ENCODE results near the gene SHROOM1.

SHROOM1 gene

DNA sequence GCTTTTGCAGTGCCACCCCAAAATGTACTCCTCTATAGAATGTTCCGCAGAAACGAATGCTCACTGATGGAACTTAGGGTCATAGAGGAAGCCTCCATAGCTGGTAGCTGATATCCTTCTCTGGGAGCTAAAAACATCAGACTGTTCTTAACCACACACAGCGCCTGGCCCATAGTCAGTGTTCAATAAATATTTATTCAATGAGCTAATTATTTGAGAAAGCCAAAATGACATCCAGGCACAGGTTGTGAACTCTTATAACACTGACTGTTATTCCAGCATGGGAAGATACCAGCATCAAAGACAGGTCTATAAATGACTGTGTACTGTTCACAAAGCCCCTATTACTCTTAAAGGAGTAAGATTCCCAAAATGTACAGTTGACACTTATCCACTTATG is 22.9 kb upstream of the SHROOM1 start:
- in situ Hi-C loops (cut with MboI; ENCODE audit: low sequenced_read_pairs): no loop called here

DNA sequence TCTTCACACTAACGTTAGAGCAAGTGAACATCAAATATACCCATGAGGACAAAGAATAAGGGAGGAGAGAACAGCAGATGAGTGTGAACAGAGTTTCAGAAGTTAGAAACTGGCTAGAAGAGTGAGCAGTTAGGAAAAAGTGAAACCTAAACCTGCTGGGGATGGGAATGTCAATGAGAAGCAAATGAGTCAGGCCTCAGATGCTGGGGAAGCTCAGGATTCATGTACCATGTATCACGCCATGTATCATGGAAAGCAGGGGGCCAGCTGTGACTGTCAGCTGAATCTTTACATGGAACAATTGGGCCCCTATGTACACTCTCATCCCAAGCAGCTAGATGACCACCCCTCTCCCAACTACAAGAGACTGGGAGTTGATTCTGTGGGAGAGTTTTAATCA is 19.6 kb upstream of the SHROOM1 start:
- in situ Hi-C loops (cut with MboI; ENCODE audit: low sequenced_read_pairs): no loop called here

DNA sequence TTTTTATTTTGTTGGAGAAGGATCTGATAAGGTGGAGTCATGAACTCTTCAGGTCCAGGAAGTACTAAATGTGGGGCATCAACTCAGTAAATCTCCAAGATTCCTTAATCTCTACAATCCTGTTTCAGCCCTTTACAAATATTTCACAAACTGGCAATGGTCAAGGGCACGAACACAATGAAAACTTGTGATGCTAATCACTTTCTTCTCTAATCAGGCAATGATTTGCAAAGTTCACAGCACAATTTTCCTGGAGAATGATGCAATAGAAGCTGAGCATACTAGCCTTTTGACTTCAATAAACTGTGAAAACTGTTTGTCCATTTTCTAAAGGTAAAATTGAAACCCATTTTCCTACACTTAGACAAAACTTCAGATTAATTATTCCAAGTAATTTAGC is 18.9 kb upstream of the SHROOM1 start:
- in situ Hi-C loops (cut with MboI; ENCODE audit: low sequenced_read_pairs): loop anchor here (25.0 kb wide), 1 partner anchor 462 kb away; no protein-coding TSS in a partner anchor

DNA sequence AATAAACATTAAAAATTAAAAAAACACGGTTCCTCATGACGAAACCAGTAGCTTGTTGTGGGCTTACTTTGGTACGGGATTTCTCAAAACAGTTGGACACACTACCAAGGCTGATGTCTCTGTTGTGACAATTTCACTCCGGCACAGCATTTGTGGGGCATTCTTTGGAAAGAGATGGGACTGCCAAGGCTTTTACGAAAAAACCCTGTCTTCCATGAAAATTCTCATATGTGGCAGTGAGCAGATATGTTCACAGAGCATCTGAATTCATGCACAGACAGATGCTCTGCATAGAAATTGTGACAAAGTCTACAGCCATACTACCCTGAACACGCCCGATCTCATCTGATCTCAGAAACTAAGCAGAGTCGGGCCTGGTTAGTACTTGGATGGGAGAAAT is 17.8 kb upstream of the SHROOM1 start:
- in situ Hi-C loops (cut with MboI; ENCODE audit: low sequenced_read_pairs): loop anchor here (25.0 kb wide), 1 partner anchor 461 kb away; no protein-coding TSS in a partner anchor

DNA sequence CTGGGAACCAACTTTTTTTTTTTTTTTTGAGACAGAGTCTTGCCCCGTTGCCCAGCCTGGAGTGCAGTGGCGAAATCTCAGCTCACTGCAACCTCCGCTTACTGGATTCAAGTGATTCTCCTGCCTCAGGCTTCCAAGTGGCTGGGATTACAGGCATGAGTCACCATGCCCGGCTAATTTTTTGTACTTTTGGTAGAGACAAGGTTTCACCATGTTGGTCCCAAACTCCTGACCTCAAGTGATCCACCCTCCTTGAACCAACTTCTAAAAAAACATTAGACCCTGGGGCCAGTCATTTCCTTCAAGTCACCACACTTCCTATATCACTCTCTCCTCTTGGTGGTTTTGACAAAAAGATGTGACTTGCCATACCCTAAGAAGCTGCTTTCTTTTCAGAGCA is 10.9 kb upstream of the SHROOM1 start:
- in situ Hi-C loops (cut with MboI; ENCODE audit: low sequenced_read_pairs): loop anchor here (25.0 kb wide), 1 partner anchor 454 kb away; no protein-coding TSS in a partner anchor

DNA sequence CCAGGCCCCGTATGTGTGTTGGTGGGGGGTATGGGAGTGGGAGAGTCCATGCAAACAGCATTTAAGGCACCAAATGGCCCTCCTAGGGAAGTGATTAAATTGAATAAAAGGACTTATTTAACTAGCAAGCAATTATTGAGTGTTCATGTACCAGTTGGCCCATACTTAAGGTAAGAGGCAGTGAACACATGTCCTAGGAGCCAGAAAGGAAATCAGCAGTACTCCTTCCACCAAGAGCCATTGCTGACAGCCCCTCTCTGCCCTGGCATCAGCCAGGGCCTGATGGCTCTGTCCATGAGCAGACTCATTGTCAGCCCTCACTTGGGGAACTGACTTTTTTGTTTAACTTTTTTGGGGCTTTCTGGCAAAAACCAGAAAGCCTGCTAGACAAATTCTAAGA is 10.4 kb upstream of the SHROOM1 start:
- in situ Hi-C loops (cut with MboI; ENCODE audit: low sequenced_read_pairs): loop anchor here (25.0 kb wide), 1 partner anchor 454 kb away; no protein-coding TSS in a partner anchor

DNA sequence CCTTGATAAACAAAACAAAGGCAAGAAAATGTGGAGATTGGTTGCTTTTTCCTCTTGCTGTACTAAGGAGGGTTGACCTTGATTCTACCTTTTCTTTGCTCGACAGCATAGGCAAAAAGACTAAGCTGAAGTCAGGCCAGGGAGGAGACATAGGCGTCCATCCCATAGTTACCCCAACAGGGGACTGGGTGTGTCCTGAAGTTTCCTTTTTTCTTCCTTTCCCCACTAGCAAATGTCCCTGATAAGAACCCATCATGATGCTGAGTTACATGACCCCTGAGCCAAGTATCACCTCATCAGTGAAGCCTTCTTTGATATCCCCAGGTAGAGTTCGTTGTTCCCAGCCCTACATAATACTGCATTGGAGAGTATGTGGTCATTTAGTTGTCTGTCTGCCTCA is 9.9 kb upstream of the SHROOM1 start:
- in situ Hi-C loops (cut with MboI; ENCODE audit: low sequenced_read_pairs): loop anchor here (25.0 kb wide), 1 partner anchor 453 kb away; no protein-coding TSS in a partner anchor

DNA sequence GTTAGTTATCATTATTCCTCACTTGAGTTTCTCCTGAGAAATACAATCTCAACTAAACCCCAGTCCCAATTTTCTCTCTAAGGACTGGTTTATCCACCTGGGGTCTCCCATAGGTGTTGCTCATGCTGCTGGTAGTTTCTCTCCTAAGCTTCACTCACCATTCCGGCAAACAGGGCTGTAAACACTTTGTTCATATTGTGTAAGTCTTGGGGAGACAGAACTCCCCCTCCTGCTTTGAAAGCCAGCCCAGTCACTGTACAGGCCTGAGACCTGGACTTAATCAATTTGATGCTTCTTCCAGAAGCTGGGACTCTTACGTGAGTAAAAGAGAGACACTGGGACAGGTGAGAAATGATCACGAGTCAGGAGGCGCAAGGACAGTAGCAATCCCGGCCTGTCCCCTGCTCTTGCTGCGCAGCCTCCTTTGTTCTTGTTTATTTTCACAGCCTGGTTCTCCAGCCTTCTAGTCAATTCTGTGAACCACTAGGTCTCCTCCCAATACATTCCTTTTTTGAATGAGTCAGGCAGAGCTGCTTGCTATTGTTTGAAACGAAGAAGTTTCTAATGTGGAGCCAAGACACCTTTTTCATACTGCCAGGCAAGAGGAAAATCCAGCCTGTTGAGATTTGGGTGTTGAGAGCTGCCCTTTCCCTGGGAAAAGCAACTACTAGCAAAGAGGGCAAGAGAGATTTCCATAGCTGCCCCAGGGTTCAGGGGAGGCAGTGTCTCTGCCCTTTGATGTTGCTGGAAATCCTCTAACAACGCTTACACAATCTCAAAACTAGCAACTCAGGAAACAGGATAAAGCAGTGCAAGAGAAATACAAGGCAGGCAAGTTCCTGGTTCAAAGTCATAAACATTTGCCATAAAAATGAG is 9.2 kb upstream of the SHROOM1 start:
- in situ Hi-C loops (cut with MboI; ENCODE audit: low sequenced_read_pairs): loop anchor here (25.0 kb wide), 1 partner anchor 452 kb away; no protein-coding TSS in a partner anchor

DNA sequence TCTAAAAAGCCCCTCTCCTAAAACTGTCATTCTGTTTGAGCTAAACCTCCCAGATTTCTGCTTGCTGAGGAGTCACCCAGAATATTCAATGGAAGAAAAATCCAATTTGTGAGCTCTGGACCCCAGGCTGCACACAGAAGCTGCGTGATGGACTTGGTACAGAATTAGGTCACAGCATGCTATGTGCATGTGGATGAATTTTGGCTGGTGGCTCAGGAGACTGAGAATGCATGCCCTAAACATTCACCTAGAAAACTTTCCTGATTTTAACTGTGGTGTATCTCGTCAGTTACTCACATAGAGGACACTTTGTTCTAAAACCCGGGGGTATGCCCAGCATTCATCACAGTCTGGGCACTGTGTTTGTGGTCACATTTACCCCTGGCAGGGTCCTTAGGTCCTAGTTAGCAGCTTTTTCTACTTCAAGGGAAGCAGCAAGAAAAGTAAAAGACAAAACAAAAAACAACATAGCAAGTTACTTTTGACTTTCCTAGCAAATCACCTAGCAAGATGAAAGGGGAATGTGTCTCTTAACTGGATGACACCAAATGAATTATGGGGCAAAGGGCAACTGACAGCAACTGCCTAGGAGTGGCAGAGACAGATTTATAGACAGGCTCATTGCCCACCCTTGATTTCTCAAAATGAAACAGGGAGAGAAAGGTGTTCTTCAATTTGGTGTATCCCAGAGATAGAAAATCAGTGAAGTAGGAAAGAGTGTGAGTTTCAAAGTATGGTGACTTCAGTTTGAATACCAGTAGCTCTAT is 8.3 kb upstream of the SHROOM1 start:
- in situ Hi-C loops (cut with MboI; ENCODE audit: low sequenced_read_pairs): loop anchor here (25.0 kb wide), 1 partner anchor 451 kb away; no protein-coding TSS in a partner anchor

DNA sequence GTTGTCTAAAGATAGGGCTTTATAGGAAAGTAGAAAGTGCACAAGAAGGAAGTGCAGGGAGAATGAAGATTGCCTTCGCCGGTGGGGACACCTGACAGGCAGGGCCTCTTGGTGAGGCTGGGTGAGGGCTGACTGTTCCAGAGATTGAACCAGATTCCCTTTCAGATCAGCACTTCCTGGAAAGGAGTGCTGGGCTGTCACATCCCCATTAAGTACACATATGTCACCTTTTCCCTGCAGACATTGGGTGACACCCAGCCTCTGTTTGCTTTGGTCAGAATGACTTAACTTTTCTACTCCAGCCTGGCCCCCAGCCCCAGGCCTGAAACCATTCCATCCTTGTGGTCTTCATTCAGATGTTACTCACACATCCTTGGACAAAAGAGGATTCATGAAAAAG is 7.4 kb upstream of the SHROOM1 start:
- in situ Hi-C loops (cut with MboI; ENCODE audit: low sequenced_read_pairs): loop anchor here (25.0 kb wide), 1 partner anchor 451 kb away; no protein-coding TSS in a partner anchor

DNA sequence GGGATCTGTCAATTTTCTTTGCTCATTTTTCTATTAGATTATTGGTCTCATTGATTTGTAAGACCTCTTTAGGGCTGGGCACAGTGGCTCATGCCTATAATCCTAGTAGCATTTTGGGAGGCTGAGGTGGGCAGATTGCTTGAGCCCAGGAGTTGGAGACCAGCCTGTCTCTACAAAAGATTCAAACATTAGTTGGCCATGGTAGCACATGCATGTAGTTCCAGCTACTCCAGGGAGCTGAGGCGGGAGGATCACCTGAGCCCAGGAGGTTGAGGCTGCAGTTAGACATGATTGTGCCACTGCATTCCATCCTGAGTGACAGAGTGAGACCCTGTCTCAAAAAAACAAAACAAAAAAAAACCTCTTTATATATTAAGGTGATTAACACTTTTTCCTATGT is 6.4 kb upstream of the SHROOM1 start:
- in situ Hi-C loops (cut with MboI; ENCODE audit: low sequenced_read_pairs): loop anchor here (25.0 kb wide), 1 partner anchor 450 kb away; no protein-coding TSS in a partner anchor

DNA sequence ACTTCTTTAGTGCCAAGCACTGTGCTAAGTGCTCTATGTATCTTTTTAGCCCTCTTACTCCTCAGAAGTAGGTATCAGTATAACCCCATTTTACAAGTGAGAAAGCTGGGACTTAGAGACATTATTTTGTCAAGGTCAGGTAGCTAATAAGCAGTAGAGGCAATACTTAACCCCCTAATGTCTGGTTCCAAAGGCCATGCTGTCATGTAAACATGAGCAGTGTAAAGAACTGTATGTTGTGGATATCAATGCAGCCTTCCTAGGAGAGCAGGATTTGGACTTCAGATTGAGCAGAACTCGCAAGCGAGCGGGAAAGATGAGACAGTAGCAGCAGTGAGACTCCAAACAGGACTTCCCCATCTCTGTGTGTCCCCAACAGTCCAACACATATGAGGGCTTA is 3.6 kb upstream of the SHROOM1 start:
- in situ Hi-C loops (cut with MboI; ENCODE audit: low sequenced_read_pairs): loop anchor here (25.0 kb wide), 1 partner anchor 447 kb away; no protein-coding TSS in a partner anchor

DNA sequence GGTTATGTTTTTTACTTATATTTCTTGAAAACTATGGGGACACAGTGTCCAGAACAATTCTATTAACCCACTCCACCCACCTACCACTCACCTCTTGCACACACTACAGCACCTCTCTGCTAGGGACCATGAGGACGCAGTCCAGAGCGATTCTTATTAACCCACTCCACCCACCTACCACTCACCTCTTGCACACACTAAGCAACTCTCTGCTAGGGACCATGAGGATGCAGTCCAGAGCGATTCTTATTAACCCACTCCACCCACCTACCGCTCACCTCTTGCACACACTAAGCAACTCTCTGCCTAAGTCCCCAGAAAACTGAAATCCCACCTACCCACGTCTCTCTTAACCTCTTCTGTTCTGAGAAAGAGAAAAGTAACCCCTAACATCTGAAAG is 2.2 kb upstream of the SHROOM1 start:
- in situ Hi-C loops (cut with MboI; ENCODE audit: low sequenced_read_pairs): loop anchor here (25.0 kb wide), 1 partner anchor 445 kb away; no protein-coding TSS in a partner anchor

DNA sequence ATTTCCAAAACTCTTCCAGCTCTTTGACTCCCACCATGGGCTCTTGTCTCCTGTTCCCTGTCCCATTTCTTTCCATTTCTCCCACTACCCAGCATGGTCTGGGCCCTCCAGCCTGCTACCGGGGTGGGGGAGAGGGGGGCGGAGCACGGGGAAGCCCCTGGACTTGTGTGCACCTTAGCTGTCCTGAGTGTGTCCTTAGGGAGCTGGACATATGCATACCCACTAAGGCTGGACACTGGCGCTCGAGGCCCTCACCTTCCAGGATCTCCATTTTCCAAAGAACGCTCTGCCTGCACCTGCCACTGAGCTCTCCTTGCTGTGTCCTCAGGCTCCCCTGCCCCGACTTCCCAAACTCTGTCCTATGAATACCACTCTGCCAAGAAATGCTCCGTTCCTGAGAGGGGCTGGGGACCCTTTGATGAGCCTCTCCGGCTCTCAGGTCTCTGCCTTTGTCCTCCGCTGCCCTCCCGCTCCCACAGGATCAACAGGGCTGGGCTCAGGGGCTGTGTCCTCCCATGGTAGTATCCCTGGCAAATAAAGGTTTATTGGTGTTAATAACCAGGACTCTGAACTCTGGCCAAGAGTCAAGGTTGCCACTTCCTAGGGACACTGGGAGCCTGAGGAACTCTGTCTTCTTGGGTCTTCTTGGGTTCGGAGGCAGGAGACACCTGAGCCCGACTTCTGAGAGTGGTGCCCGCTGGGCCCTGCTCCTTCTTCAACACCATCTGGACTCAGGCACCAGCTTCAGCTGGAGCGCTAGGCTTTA is 831 bp upstream of the SHROOM1 start:
- in situ Hi-C loops (cut with MboI; ENCODE audit: low sequenced_read_pairs): loop anchor here (25.0 kb wide), 1 partner anchor 444 kb away; no protein-coding TSS in a partner anchor

DNA sequence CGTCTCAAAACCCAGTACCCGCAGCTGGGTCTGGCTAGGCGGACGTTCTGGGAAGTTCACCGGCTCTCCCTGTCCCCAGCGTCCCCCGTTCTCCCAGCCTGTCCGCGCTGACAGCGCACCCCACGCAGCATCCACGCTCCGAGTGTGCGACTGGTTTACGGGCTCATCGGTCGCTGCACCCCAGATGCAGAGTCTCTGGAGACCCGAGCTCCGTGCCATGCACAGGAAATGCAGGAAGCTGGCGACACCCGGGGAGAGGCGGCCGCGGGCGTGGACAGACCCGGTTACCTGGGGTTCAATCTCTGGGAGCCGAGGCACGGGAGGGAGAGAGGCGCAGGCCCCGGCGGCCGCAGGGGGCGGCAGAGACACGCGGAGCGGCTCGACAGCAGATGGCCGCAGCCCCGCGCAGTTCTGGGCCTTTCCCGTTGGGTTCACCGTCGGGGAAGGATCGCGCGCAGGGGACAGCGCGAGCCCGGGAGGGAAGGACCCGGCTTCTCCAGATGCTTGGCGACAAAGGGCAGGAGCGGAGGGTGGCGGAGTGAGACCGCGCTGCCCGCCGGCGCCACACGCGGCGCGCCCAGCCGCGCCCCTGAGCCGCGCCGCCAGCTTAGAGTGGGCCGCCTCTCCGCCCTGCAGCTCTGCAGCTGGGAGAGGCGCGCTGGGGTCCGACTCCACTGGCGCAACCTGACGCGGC is 558 bp downstream of the SHROOM1 start:
- in situ Hi-C loops (cut with MboI; ENCODE audit: low sequenced_read_pairs): loop anchor here (25.0 kb wide), 1 partner anchor 443 kb away; no protein-coding TSS in a partner anchor

DNA sequence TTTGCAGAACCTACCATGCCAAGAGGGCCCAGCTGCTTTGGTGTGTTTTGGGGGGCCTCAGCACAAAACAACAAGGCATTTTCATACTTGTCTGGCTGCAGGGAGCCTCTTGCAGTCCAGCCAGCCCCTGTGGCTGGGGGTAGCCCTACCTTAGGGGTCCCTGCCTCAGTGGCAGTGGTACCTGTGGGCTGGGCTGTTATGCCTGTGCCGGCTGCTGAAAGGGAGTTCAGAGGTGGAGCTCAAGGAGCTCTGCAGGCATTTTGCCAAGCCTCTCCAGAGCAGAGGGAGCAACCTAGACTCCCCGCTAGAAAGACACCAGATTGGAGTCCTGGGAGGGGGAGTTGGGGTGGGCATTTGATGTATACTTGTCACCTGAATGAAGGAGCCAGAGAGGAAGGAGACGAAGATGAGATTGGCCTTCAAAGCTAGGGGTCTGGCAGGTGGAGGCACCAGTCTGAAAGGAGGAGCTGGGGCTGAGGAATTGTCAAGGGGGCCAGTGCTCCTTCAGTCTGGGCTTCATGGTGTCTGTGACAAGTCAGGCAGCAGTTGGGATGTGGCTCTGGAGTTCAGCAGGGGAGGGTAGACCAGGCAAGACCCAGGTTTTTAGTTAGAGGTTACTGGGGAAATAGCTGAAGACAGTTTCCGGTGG is 1.5 kb downstream of the SHROOM1 start:
- in situ Hi-C loops (cut with MboI; ENCODE audit: low sequenced_read_pairs): loop anchor here (25.0 kb wide), 1 partner anchor 442 kb away; no protein-coding TSS in a partner anchor

DNA sequence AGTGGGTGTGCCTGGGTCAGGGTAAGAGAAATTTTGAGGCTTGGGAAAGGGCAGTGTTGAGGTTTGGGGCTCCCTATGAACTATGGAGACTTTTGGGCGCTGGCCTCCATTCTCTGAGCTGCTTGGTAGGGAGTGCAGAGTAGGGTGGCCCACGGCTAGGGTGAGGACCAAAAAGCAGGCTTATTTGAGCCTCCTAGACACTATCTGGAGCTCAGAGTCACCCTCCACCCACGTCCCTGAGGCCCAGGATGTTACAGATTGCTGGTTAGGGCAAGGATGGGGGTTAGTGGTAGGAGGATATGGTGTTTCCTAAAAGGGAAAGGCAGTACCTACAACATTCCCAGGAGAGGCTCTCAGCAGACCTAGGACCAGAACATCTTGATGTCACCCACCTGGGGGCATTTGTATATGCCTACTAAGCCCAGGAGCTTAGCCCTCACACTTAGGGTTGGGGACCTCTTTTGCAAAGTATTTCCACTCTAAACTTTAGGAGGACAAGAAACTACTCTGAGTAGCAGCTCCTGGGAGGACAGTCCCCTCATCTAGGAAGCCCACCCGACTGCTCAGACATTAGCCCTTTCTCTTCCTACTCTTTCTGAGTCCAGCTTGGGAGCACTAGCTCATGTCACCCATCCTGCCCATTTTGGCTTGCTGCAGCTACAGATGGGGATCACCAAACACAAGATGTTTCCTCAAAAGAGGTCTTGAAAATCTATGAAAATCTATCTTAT is 2.3 kb downstream of the SHROOM1 start:
- in situ Hi-C loops (cut with MboI; ENCODE audit: low sequenced_read_pairs): loop anchor here (25.0 kb wide), 1 partner anchor 441 kb away; no protein-coding TSS in a partner anchor

DNA sequence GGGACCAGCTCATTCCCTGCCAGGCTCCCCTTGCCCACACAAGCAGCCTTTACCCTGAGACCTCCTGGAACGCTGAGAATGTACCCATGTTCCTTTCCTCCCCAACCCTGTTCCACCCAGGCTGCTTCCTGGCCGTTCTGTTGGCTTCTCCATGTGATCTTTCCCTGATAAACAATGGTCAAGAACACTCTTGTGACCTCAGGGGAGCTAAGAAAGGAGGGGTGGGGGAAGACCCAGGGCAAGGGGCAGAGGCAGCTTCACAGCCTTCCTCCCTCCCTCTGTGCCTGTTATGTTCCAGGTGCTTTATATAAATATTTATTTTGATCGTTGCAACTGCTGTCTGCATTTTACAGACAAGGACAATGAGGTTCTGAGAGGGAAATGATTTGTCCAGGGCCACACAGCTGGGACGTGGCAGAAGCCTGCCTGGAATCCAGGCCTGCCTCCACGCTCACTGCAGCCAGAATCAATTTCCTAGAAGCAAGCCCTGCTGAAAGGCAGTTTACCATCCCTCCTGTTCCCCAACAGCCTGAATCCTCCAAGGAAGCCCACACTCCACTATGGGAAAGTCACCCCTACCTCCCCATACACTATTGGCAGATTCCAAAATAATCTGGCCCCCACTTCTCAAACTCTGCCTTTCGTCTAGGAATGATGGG is 3.9 kb downstream of the SHROOM1 start:
- in situ Hi-C loops (cut with MboI; ENCODE audit: low sequenced_read_pairs): loop anchor here (25.0 kb wide), 1 partner anchor 439 kb away; no protein-coding TSS in a partner anchor

Data from HL-60/S4 treated with retinoic acid at 250 ng/mL for 4 days and 3 days (cell line).